ENCODE results near the gene ERC1. TPM values are rescaled to one million over a fixed set of nuclear protein-coding genes. Genes with fewer than 3 reads are reported as not detected.

ERC1 gene
- total RNA-seq, 1 experiment from 2014 or later = 39.4 TPM

GRCh38 chr12:1011091-1011490, 20.1 kb downstream of the ERC1 start:
- H3K27ac Mint-ChIP-seq (ENCODE audit: unreplicated experiment) = no peak overlapping the region
- H3K27me3 Mint-ChIP-seq (ENCODE audit: unreplicated experiment) = no peaks in the 10 kb centered on the region
- BruUV-seq (replicated peaks) = no TSS peak
- no peak overlapping the region for H3K4me3 Mint-ChIP-seq (ENCODE audit: low read depth, unreplicated experiment)
- intact Hi-C loops (cut with micrococcal nuclease; ENCODE audit: unreplicated experiment) = no loop called here
- no peaks in the 10 kb centered on the region for H3K36me3 Mint-ChIP-seq (ENCODE audit: insufficient read depth, unreplicated experiment)
- no peak for DNase-seq
- no peaks in the 10 kb centered on the region for H3K9me3 Mint-ChIP-seq (ENCODE audit: low read depth, unreplicated experiment)
- no peak for TF ChIP-seq CTCF (IDR thresholded peaks at IDR 0.05; ENCODE audit: unreplicated experiment)
- peaks cover 11% of the 10 kb centered on the region for H3K4me1 Mint-ChIP-seq (ENCODE audit: low read depth, unreplicated experiment)
- CTCF ChIA-PET = no interaction called here

- Mint-ChIP-seq H3K4me3 (ENCODE audit: low read depth, unreplicated experiment) (no peak overlapping the region), H3K27ac (ENCODE audit: unreplicated experiment) (no peak overlapping the region), H3K4me1 (ENCODE audit: low read depth, unreplicated experiment) (peaks cover 11% of the 10 kb centered on the region), H3K9me3 (ENCODE audit: low read depth, unreplicated experiment) (no peaks in the 10 kb centered on the region), H3K36me3 (ENCODE audit: insufficient read depth, unreplicated experiment) (no peaks in the 10 kb centered on the region), H3K27me3 (ENCODE audit: unreplicated experiment) (no peaks in the 10 kb centered on the region)
- CTCF ChIA-PET = interaction anchor here (0.5 kb wide), 2 partner anchors 39 to 89 kb away, joined by 3 read pairs; no protein-coding TSS in a partner anchor
- no peak for DNase-seq
- intact Hi-C loops (cut with micrococcal nuclease; ENCODE audit: unreplicated experiment) = no loop called here
- no peak for TF ChIP-seq CTCF (IDR thresholded peaks at IDR 0.05; ENCODE audit: unreplicated experiment)
- no TSS peak for BruUV-seq (replicated peaks)
Observed at GRCh38 chr12:1013618-1014489, 22.8 kb downstream of the ERC1 start.

GRCh38 chr12:1019283-1019682, 28.3 kb downstream of the ERC1 start:
- CTCF ChIA-PET = no interaction called here

GRCh38 chr12:1020389-1020788, 29.4 kb downstream of the ERC1 start:
- intact Hi-C loops (cut with micrococcal nuclease; ENCODE audit: unreplicated experiment) = no loop called here
- Mint-ChIP-seq H3K4me1 (ENCODE audit: low read depth, unreplicated experiment) (no peaks in the 10 kb centered on the region), H3K9me3 (ENCODE audit: low read depth, unreplicated experiment) (peaks cover 3% of the 10 kb centered on the region), H3K27ac (ENCODE audit: unreplicated experiment) (no peak overlapping the region), H3K4me3 (ENCODE audit: low read depth, unreplicated experiment) (no peak overlapping the region), H3K36me3 (ENCODE audit: insufficient read depth, unreplicated experiment) (no peaks in the 10 kb centered on the region), H3K27me3 (ENCODE audit: unreplicated experiment) (no peaks in the 10 kb centered on the region)
- no TSS peak for BruUV-seq (replicated peaks)
- DNase-seq = no peak
- TF ChIP-seq CTCF (IDR thresholded peaks at IDR 0.05; ENCODE audit: unreplicated experiment) = no peak
- CTCF ChIA-PET = no interaction called here

More at GRCh38 chr12:1019283-1019682, 28.3 kb downstream of the ERC1 start:
- intact Hi-C loops (cut with micrococcal nuclease; ENCODE audit: unreplicated experiment) = no loop called here
- no peak for TF ChIP-seq CTCF (IDR thresholded peaks at IDR 0.05; ENCODE audit: unreplicated experiment)
- no TSS peak for BruUV-seq (replicated peaks)
- DNase-seq = no peak
- peaks cover under 1% of the 10 kb centered on the region for H3K4me1 Mint-ChIP-seq (ENCODE audit: low read depth, unreplicated experiment)
- H3K4me3 Mint-ChIP-seq (ENCODE audit: low read depth, unreplicated experiment) = no peak overlapping the region
- no peaks in the 10 kb centered on the region for H3K27me3 Mint-ChIP-seq (ENCODE audit: unreplicated experiment)
- no peaks in the 10 kb centered on the region for H3K36me3 Mint-ChIP-seq (ENCODE audit: insufficient read depth, unreplicated experiment)
- peaks cover 3% of the 10 kb centered on the region for H3K9me3 Mint-ChIP-seq (ENCODE audit: low read depth, unreplicated experiment)
- no peak overlapping the region for H3K27ac Mint-ChIP-seq (ENCODE audit: unreplicated experiment)
